IMR-90 (cell line): ENCODE data around the gene GOLGA3.

Source experiments
- BHLHE40 ChIP-seq: fragments of 150-350 bp; IDR thresholded peaks from 2 replicates; pipeline ENCODE4 v1.6.1; 2016; ENCODE audit warnings: mild to moderate bottlenecking, low read depth, low read length
- CEBPB ChIP-seq: IDR thresholded peaks from 2 replicates; pipeline ENCODE4 v1.6.1; 2012; ENCODE audit warnings: low read depth, low read length, improper control_type of control experiment
- CTCF ChIP-seq: conservative IDR thresholded peaks from 2 replicates; pipeline ENCODE4 v1.5.1; 2012; ENCODE audit warnings: mild to moderate bottlenecking, low read depth, low read length, improper control_type of control experiment
- ELK1 ChIP-seq: fragments of 150-350 bp; IDR thresholded peaks from 2 replicates; pipeline ENCODE4 v1.6.1; 2016; ENCODE audit warnings: low read depth, mild to moderate bottlenecking, low read length, moderate library complexity, borderline replicate concordance
- MAFK ChIP-seq: IDR thresholded peaks from 2 replicates; pipeline ENCODE4 v1.6.1; 2012; ENCODE audit warnings: low read depth, low read length, improper control_type of control experiment
- MAZ ChIP-seq: IDR thresholded peaks from 2 replicates; pipeline ENCODE4 v1.6.1; 2012; ENCODE audit warnings: low read depth, mild to moderate bottlenecking, low read length, improper control_type of control experiment, moderate library complexity, borderline replicate concordance
- MXI1 ChIP-seq: IDR thresholded peaks from 2 replicates; pipeline ENCODE4 v1.6.1; 2012; ENCODE audit warnings: low read depth, mild to moderate bottlenecking, low read length, moderate library complexity, borderline replicate concordance
- NFE2L2 ChIP-seq: fragments of 150-350 bp; IDR thresholded peaks from 2 replicates; pipeline ENCODE4 v1.6.1; 2016; ENCODE audit warnings: low read depth, mild to moderate bottlenecking, low read length
- POLR2A ChIP-seq: IDR thresholded peaks from 2 replicates; pipeline ENCODE4 v1.6.1; 2012; ENCODE audit warnings: mild to moderate bottlenecking, low read depth, low read length
- RCOR1 ChIP-seq: IDR thresholded peaks from 2 replicates; pipeline ENCODE4 v1.6.1; 2012; ENCODE audit warnings: mild to moderate bottlenecking, low read length, improper control_type of control experiment; ENCODE audit not compliant: insufficient replicate concordance
- USF2 ChIP-seq: fragments of 150-350 bp; IDR thresholded peaks from 2 replicates; pipeline ENCODE4 v1.6.1; 2017; ENCODE audit warnings: mild to moderate bottlenecking, antibody characterized with exemption, low read length, low read depth

GRCh38 chr12:132850291-132850690 lies 21.6 kb upstream of the GOLGA3 start:
- no peak for TF ChIP-seq POLR2A
- no peak for TF ChIP-seq CTCF
- no peak for TF ChIP-seq BHLHE40
- TF ChIP-seq RCOR1: no peak
- no peak for TF ChIP-seq NFE2L2
- no peak for TF ChIP-seq ELK1
- TF ChIP-seq USF2: no peak
- no peak for TF ChIP-seq CEBPB
- no peak for TF ChIP-seq MAFK
- TF ChIP-seq MXI1: no peak
- TF ChIP-seq MAZ: no peak
